ENCODE data around the gene CDH23. TPM values are rescaled to one million over a fixed set of nuclear protein-coding genes. Genes with fewer than 3 reads are reported as not detected.
A peak's percentile ranks its signal among the peaks of the same experiment; 100 is the strongest.

The CDH23 gene
- total and polyA plus RNA-seq, 2 donors (not counting 1 experiment from before 2014, with no cell fraction given) = 0.37 to 0.89 TPM

DNA sequence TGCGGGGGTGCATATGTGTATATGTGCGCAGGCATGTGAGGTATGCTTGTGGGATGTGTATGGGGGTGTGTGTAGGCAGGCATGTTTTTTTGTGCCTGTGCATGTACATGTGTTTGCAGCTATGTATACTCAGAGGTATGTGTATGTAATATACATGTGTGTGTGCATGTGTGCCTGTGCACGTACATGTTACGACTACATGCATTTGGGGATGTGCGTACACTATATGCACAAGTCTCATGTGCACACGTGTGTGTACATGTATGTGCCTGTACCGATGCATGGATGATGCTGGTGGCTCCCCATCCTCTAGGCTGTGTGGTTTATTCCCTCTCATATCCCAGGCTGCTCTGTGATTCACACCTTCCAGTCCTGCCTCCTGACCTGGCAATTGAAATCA lies 253.7 kb downstream of the CDH23 start:
- Histone ChIP-seq H3K9ac (ENCODE audit: low read length) (no peak overlapping the region), H3K4me2 (replicated peaks; ENCODE audit: low read depth, low read length, poor library complexity, severe bottlenecking) (no peak overlapping the region), H3K79me2 (ENCODE audit: control insufficient read depth, insufficient read depth, low read length) (no peaks in the 10 kb centered on the region), H4K20me1 (ENCODE audit: control insufficient read depth, insufficient read depth, low read length, poor library complexity, severe bottlenecking) (no peaks in the 10 kb centered on the region), H3K4me3 (ENCODE audit: control extremely low read depth in 1 of 5, extremely low read depth in 1 of 5, insufficient read depth in 1 of 5, low read depth in 2 of 5, low read length in 4 of 5) (no peak overlapping the region), H3K27me3 (replicated peaks in 1 of 4; ENCODE audit: control extremely low read depth in 1 of 4, control insufficient read depth in 3 of 4, insufficient read depth in 4 of 4, low read length in 3 of 4) (no peaks in the 10 kb centered on the region), H3K27ac (ENCODE audit: low read length in 2 of 2) (no peak overlapping the region), H2AFZ (ENCODE audit: insufficient read depth, low read depth, low read length, poor library complexity, severe bottlenecking) (no peak overlapping the region), H3K9me3 (ENCODE audit: control extremely low read depth in 1 of 3, control insufficient read depth in 2 of 3, insufficient read depth in 1 of 3, low read length in 2 of 3) (peaks cover 0 to 4% (median 0%) of the 10 kb centered on the region in 3 donors), H3K36me3 (replicated peaks in 1 of 2; ENCODE audit: control extremely low read depth in 1 of 2, control insufficient read depth in 1 of 2, extremely low read depth in 1 of 2, insufficient read depth in 2 of 2, low read length in 1 of 2) (no peaks in the 10 kb centered on the region), H3K4me1 (ENCODE audit: control insufficient read depth in 2 of 2, insufficient read depth in 2 of 2, low read length in 2 of 2) (peaks cover 0 to 16% of the 10 kb centered on the region in 2 donors)
- H3K4me1 Mint-ChIP-seq = peaks cover 16% of the 10 kb centered on the region
- no peak for DNase-seq
- no peak for ATAC-seq (ENCODE audit: low read depth)
- TF ChIP-seq, protein P1, sequence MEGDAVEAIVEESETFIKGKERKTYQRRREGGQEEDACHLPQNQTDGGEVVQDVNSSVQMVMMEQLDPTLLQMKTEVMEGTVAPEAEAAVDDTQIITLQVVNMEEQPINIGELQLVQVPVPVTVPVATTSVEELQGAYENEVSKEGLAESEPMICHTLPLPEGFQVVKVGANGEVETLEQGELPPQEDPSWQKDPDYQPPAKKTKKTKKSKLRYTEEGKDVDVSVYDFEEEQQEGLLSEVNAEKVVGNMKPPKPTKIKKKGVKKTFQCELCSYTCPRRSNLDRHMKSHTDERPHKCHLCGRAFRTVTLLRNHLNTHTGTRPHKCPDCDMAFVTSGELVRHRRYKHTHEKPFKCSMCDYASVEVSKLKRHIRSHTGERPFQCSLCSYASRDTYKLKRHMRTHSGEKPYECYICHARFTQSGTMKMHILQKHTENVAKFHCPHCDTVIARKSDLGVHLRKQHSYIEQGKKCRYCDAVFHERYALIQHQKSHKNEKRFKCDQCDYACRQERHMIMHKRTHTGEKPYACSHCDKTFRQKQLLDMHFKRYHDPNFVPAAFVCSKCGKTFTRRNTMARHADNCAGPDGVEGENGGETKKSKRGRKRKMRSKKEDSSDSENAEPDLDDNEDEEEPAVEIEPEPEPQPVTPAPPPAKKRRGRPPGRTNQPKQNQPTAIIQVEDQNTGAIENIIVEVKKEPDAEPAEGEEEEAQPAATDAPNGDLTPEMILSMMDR (IDR thresholded peaks at IDR 0.05) = no peak
- no peak for TF ChIP-seq EZH2 (IDR thresholded peaks at IDR 0.05; ENCODE audit: borderline replicate concordance, insufficient read depth, low read depth, low read length, poor library complexity, severe bottlenecking)
- H3K27me3 Mint-ChIP-seq = no peaks in the 10 kb centered on the region
- ChIA-PET CTCF (no interaction called here), POLR2A (no interaction called here)
- WGBS (ENCODE audit: insufficient coverage) = 100% methylated on average over 7 of the region's 7 CpGs
- intact Hi-C loops (cut with micrococcal nuclease) = no loop called here
- no peaks in the 10 kb centered on the region for H3K9me3 Mint-ChIP-seq (ENCODE audit: insufficient read depth)
- no peak overlapping the region for H3K4me3 Mint-ChIP-seq
- H3K27ac Mint-ChIP-seq = peak overlapping the region; percentile 10

DNA sequence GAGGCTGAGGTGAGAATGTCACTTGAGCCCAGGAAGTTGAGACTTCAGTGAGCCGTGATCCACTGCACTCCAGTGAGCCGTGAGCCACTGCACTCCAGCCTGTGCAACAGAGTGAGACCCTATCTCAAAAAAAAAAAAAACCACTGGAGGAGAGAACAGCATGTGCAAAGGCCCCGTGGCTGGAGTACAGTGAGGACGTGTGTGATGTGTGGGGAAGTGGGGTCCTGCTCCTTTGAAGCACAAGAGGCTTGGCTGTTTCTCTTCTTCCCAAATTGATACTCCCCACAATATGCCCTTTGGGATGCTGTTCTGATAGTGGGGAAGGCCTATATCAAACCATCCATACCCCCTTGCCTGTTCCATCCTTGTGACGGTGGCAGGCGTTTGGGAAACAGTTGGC lies 254.7 kb downstream of the CDH23 start:
- ATAC-seq (ENCODE audit: low read depth) = no peak
- no peak overlapping the region for H3K4me2 ChIP-seq (replicated peaks; ENCODE audit: low read depth, low read length, poor library complexity, severe bottlenecking)
- 90% methylated on average over 2 of the region's 6 CpGs for WGBS (ENCODE audit: insufficient coverage)
- no peaks in the 10 kb centered on the region for H4K20me1 ChIP-seq (ENCODE audit: control insufficient read depth, insufficient read depth, low read length, poor library complexity, severe bottlenecking)
- POLR2A ChIA-PET = no interaction called here
- H3K4me3 Mint-ChIP-seq = no peak overlapping the region
- intact Hi-C loops (cut with micrococcal nuclease) = no loop called here
- CTCF ChIA-PET = no interaction called here
- TF ChIP-seq EZH2 (IDR thresholded peaks at IDR 0.05; ENCODE audit: borderline replicate concordance, insufficient read depth, low read depth, low read length, poor library complexity, severe bottlenecking) = no peak
- TF ChIP-seq, protein P1 (IDR thresholded peaks at IDR 0.05) = no peak
- H3K9me3 Mint-ChIP-seq (ENCODE audit: insufficient read depth) = no peaks in the 10 kb centered on the region
- H3K27me3 ChIP-seq (replicated peaks in 1 of 4; ENCODE audit: control extremely low read depth in 1 of 4, control insufficient read depth in 3 of 4, insufficient read depth in 4 of 4, low read length in 3 of 4) = no peaks in the 10 kb centered on the region
- H3K36me3 ChIP-seq (replicated peaks in 1 of 2; ENCODE audit: control extremely low read depth in 1 of 2, control insufficient read depth in 1 of 2, extremely low read depth in 1 of 2, insufficient read depth in 2 of 2, low read length in 1 of 2) = no peaks in the 10 kb centered on the region
- H3K9ac ChIP-seq (ENCODE audit: low read length) = no peak overlapping the region
- peaks cover 0 to 16% of the 10 kb centered on the region in 2 donors for H3K4me1 ChIP-seq (ENCODE audit: control insufficient read depth in 2 of 2, insufficient read depth in 2 of 2, low read length in 2 of 2)
- H3K27me3 Mint-ChIP-seq = no peaks in the 10 kb centered on the region
- H3K9me3 ChIP-seq (ENCODE audit: control extremely low read depth in 1 of 3, control insufficient read depth in 2 of 3, insufficient read depth in 1 of 3, low read length in 2 of 3) = peaks cover 0 to 4% (median 0%) of the 10 kb centered on the region in 3 donors
- H3K4me1 Mint-ChIP-seq = peaks cover 15% of the 10 kb centered on the region
- no peaks in the 10 kb centered on the region for H3K79me2 ChIP-seq (ENCODE audit: control insufficient read depth, insufficient read depth, low read length)
- no peak overlapping the region for H3K27ac Mint-ChIP-seq
- H3K4me3 ChIP-seq (ENCODE audit: control extremely low read depth in 1 of 5, extremely low read depth in 1 of 5, insufficient read depth in 1 of 5, low read depth in 2 of 5, low read length in 4 of 5) = no peak overlapping the region
- no peak overlapping the region for H2AFZ ChIP-seq (ENCODE audit: insufficient read depth, low read depth, low read length, poor library complexity, severe bottlenecking)
- no peak for DNase-seq
- no peak overlapping the region for H3K27ac ChIP-seq (ENCODE audit: low read length in 2 of 2)
